Activated CD4-positive, alpha-beta T cell treated with anti-CD3 and anti-CD28 coated beads for 48 hours (primary cell): ENCODE measurements around the gene DOCK1.

Source experiments
- DNase-seq: peaks from one replicate; pipeline ENCODE4 v3.0.0-alpha.2; 2020

Gene DOCK1

GRCh38 chr10:127242914-127243313 lies 337.7 kb downstream of the DOCK1 start:
- no peak for DNase-seq

- peak; percentile 54 for DNase-seq
Observed at GRCh38 chr10:127243490-127244272, 338.5 kb downstream of the DOCK1 start.

- no peak for DNase-seq
Observed at GRCh38 chr10:127245456-127245855, 340.2 kb downstream of the DOCK1 start.

GRCh38 chr10:127250031-127250430 lies 344.8 kb downstream of the DOCK1 start:
- no peak for DNase-seq

GRCh38 chr10:127252818-127253217 lies 347.6 kb downstream of the DOCK1 start:
- no peak for DNase-seq

- no peak for DNase-seq
Observed at GRCh38 chr10:127254276-127254675, 349.0 kb downstream of the DOCK1 start.

GRCh38 chr10:127257395-127257794 lies 352.2 kb downstream of the DOCK1 start:
- no peak for DNase-seq

- DNase-seq = no peak
Observed at GRCh38 chr10:127259347-127259746, 354.1 kb downstream of the DOCK1 start.

GRCh38 chr10:127262606-127263005 lies 357.4 kb downstream of the DOCK1 start:
- DNase-seq = no peak

GRCh38 chr10:127265288-127265687 lies 360.1 kb downstream of the DOCK1 start:
- no peak for DNase-seq

- no peak for DNase-seq
Observed at GRCh38 chr10:127266431-127266830, 361.2 kb downstream of the DOCK1 start.

- DNase-seq = no peak
Observed at GRCh38 chr10:127267442-127267841, 362.2 kb downstream of the DOCK1 start.

- no peak for DNase-seq
Observed at GRCh38 chr10:127272076-127272475, 366.8 kb downstream of the DOCK1 start.

GRCh38 chr10:127275272-127275671 lies 370.0 kb downstream of the DOCK1 start:
- no peak for DNase-seq

- DNase-seq = no peak
Observed at GRCh38 chr10:127275793-127276450, 370.7 kb downstream of the DOCK1 start.

GRCh38 chr10:127276794-127277462 lies 371.7 kb downstream of the DOCK1 start:
- no peak for DNase-seq

GRCh38 chr10:127278001-127278400 lies 372.8 kb downstream of the DOCK1 start:
- DNase-seq = no peak

- DNase-seq = no peak
Observed at GRCh38 chr10:127279334-127279774, 374.1 kb downstream of the DOCK1 start.

- DNase-seq = no peak
Observed at GRCh38 chr10:127280446-127280845, 375.2 kb downstream of the DOCK1 start.

- no peak for DNase-seq
Observed at GRCh38 chr10:127283017-127283416, 377.8 kb downstream of the DOCK1 start.

- no peak for DNase-seq
Observed at GRCh38 chr10:127283576-127283975, 378.3 kb downstream of the DOCK1 start.

- DNase-seq = no peak
Observed at GRCh38 chr10:127290850-127291249, 385.6 kb downstream of the DOCK1 start.

GRCh38 chr10:127291329-127291728 lies 386.1 kb downstream of the DOCK1 start:
- DNase-seq = no peak

- no peak for DNase-seq
Observed at GRCh38 chr10:127292888-127293287, 387.7 kb downstream of the DOCK1 start.
